HG03196 (cell line): ENCODE results near the gene PTGIS.
"Not testable (repeated sequence)": the region's sequence is repeated elsewhere in the genome, so short reads cannot be mapped to it uniquely, and the experiment has no call there.

Source experiments
- ATAC-seq: cut with Tn5 transposase; IDR thresholded peaks from one replicate; pipeline ENCODE4 v1.9.1; 2021; ENCODE audit not compliant: unreplicated experiment

PTGIS gene

DNA sequence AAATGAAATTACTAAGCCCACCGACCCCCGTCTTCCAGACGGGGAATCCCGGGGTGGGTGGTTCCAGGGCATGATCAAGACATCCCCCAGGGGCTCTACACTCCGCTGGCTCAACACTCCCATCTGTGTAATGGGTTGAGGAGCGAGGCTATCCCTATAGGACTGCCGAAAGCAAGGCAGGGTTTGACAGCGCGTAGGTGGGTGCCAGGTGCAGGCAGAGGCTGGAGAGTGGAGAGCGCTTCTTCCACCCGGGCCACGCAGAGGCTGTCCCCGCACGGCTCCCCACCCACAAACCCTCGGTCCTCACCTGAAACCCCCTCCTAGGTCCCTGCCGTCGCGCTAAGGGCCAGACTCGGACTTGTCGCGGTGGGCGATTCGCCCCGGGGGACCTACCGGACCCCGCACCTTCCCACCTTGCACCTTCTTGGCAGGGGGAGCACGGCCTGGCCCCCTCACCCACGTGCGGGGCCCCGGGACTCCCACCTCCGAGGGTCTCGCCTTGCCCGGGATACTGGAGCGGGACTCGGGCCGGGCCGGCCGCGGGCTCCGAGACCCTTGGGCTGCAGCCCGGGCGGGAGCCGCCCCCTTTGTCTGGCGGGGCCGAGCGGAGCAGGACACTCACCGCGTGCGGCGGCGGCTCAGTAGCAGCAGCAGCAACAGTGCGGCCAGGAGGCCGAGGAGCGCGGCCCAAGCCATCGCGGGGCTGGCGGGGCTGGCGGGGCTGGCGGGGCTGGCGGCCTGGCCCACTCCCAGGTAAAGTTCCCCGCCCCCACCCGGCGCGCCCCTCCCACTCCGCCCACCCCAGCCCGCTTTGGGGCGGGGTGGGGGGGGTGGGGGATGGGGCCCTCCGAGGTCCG is at the start of gene PTGIS:
TSS of gene PTGIS (minus strand) at position 717 of the 857 bp plus-strand sequence. CDS start at position 696, 21 bp downstream.
- no peak for ATAC-seq

- not testable (repeated sequence) for ATAC-seq
Measured at GRCh38 chr20:49617394-49617793, 49.5 kb upstream of the PTGIS start.

DNA sequence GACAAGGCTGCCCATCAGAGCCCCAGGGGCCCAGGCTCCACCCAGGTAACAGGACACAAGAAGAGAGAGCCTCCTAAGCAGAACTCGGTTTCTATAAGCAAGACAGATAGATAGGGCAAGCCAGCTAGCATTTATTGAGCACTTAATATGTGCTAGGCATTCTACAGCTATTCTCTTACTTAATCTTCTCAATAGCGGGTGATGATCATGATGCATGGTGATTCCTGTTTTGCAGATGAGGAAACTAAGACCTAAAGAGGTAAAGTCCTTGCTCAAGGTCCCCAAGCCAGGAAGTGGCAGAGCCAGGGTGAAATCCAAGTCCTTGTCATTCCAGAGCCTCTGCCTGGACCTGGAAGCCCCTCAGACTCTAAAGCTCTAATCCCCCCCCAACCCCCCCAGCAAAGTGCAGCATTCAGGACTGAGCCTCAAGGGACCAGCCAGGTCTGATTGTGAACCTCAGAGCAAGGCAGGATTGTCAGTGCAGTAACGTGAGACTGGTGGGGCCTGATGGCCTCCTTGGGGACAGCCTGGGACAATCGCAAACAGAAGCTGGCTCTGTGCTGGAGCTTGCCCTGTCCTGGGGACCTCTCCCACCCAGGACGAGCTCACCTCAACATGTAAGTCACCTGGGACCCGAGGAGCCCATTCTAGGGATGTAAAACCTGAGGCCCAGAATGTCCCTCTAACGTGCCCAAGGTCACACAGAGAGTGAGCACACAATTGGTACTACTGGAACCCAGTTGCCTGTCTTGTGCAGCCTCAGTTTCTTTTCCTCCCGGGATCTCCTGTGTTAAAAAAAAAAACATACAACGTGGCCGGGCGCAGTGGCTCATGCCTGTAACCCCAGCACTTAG is 48.4 kb upstream of the PTGIS start:
- no peak for ATAC-seq

GRCh38 chr20:49615401-49616153 is 47.6 kb upstream of the PTGIS start:
- no peak for ATAC-seq

DNA sequence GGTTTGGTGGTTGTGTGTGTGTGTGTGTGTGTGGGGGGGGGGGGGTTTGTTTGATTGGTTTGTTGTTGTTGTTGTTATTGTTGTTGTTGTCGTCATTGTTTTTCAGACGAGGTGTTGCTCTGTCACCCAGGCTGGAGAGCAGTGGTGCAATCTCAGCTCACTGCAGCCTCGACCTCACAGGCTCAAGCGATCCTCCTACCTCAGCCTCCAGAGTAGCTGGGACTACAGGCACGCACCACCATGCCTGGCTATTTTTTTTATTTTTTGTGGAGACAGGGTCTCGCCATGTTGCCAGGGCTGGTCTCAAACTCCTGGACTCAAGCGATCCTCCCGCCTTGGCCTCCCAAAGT is 47.1 kb upstream of the PTGIS start:
- ATAC-seq, result not testable (repeated sequence)

- no peak for ATAC-seq
Measured at GRCh38 chr20:49614338-49615050, 46.6 kb upstream of the PTGIS start.

GRCh38 chr20:49612127-49612738 is 44.3 kb upstream of the PTGIS start:
- no peak for ATAC-seq

DNA sequence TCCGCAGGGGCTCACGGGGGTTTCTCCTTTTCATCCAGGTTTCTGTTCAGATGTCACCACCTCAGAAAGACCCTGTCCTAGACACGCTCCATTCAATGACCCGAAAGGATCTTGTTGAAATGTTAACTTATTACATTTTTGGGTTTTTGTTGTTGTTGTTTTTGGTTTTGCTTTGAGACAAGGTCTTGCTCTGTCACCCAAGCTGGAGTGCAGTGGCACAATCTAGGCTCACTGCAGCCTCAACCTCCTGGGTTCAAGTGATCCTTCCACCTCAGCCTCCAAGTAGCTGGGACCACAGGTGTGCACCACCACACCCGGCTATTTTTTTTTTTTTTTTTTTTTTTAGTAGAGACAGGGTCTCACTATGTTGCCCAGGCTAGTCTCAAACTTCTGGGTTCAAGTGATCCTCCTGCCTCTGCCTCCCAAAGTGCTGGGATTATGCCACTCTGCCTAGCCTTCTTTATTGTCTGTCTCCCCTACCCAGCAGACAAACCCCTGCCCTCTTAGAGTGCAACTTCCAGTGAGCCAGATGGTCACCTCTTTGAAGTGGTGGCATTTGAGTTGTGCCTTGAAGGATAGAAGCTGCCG is 43.7 kb upstream of the PTGIS start:
- not testable (repeated sequence) for ATAC-seq

DNA sequence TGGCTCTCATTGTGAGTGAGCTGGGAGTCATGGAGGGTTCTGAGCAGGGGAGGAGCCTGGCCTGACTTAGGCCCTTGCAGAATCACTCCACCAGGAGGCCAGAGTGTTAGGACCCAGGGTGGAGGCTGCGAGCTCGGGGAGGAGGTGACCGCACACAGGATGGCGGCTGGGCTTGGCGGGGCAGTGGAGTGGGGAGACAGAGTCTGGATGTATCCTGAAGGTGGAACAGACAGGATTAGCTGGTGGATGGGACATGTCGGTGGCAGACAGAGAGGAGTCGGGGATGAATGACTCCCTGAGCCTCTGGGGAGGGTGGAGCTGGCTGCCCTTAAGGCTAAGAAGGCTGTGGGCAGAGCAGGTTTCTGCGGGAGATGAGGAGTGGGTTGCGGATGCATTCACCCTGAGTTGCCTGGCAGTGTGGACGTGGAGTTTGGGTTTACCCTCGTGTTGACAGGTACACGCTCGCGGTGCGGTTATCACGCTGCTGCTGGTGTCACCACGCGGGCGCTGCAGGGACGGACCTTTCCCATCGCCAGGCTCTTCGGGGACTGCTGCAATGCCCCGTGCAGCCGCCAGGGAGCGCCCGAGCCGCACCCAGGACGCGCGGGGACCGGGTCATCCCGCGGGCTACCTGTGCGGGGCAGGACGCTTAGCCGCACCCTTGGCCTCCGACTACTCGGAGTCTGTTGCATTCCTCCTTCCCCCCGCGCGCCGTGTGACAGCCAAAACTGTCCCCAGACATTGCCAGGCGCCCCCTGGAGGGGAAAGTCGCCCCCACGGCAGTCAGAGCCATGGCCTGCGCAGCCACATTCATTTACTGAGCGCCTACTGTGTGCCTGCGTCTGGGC is 43.0 kb upstream of the PTGIS start:
- peak; percentile 59 for ATAC-seq

GRCh38 chr20:49608752-49609670 is 41.1 kb upstream of the PTGIS start:
- no peak for ATAC-seq

- no peak for ATAC-seq
Measured at GRCh38 chr20:49607568-49607967, 39.6 kb upstream of the PTGIS start.

GRCh38 chr20:49603209-49603627 is 35.3 kb upstream of the PTGIS start:
- no peak for ATAC-seq

DNA sequence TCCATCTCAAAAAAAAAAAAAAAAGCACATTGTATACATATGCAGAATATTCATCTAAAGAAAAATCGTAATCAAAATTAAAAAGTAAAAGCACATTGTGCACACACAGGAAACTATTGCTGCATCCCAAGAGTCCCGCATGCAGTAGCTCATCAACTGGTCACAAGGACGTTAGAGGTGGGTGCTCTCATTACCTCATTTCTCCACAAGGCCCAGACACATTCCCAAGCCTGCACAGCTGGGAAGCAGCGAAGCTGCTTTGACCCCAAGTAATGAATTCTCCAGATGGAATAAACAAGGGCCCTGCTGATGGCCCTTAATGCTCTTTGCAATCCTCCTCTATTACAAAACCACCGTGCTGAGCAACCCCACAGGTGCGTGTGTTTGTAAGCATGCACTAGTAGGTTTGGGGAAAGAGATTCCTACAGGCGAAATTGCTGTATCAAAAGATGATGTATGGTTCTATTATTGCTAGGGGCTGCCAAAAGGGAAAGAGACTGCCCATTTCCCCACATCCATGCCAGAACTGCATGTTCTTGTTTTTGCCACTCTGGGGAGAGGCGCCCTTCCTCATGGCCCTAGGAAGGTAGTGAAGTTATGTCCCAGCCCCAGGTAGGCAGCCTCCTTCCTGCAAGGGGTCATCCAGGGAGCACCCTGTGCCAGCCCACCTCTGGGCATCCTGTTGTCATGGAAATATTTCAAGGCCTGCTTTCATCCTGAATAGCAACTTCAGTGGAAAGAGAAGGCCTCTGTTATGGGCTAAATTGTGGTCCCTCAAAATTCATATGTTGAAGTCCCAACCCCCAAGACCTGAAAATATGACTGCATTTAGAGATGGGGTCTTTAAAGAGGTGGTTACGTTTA is 34.6 kb upstream of the PTGIS start:
- ATAC-seq, result no peak

- ATAC-seq, result no peak
Measured at GRCh38 chr20:49601153-49601924, 33.4 kb upstream of the PTGIS start.

- no peak for ATAC-seq
Measured at GRCh38 chr20:49599746-49600113, 31.8 kb upstream of the PTGIS start.

DNA sequence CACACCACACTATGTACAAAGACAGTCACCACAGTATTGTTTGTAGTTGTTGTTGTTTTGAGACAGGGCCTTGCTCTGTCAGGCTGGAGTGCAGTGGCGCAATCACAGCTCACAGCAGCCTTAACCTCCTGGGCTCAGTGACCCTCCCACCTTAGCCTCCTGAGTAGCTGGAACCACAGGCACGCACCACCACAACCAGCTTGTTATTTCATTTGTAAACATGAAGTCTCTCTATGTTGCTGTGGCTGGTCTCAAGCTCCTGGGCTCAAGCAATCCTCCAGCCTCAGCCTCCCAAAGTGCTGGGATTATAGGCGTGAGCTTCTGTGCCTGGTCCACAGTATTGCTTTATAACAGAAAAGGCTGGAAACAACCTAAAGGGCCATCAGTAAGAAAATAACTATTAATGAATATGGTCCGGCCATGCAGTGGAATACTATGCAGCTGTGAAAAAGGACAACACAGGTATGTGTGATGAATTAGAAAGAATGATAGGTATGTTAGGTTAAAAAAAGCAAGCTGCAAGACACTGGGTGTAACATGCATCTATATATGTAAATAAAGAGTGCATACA is 30.0 kb upstream of the PTGIS start:
- ATAC-seq, result no peak
